Activated naive CD4-positive, alpha-beta T cell treated with anti-CD3 and anti-CD28 coated beads, Interleukin-2, amount 50 U/mL, for 24 hours (primary cell): ENCODE data around the gene TYMS.

Experiments used
- H3K27ac Mint-ChIP-seq: one replicate; pipeline ENCODE4 v1.8.0; 2021; ENCODE audit warnings: mild to moderate bottlenecking, mixed read lengths
- H3K27me3 Mint-ChIP-seq: one replicate; pipeline ENCODE4 v1.8.0; 2021; ENCODE audit warnings: mixed read lengths
- H3K36me3 Mint-ChIP-seq: one replicate; pipeline ENCODE4 v1.8.0; 2021; ENCODE audit warnings: mixed read lengths
- H3K4me1 Mint-ChIP-seq: one replicate; pipeline ENCODE4 v1.8.0; 2021; ENCODE audit warnings: mixed read lengths
- H3K4me3 Mint-ChIP-seq: one replicate; pipeline ENCODE4 v1.8.0; 2021; ENCODE audit warnings: mild to moderate bottlenecking, mixed read lengths
- H3K9me3 Mint-ChIP-seq: one replicate; pipeline ENCODE4 v1.8.0; 2021; ENCODE audit warnings: mixed read lengths

TYMS gene

GRCh38 chr18:629269-630150, 27.9 kb upstream of the TYMS start:
- no peaks in the 10 kb centered on the region for H3K27me3 Mint-ChIP-seq
- no peaks in the 10 kb centered on the region for H3K36me3 Mint-ChIP-seq
- no peaks in the 10 kb centered on the region for H3K4me1 Mint-ChIP-seq
- H3K27ac Mint-ChIP-seq: no peak overlapping the region
- no peaks in the 10 kb centered on the region for H3K9me3 Mint-ChIP-seq
- no peak overlapping the region for H3K4me3 Mint-ChIP-seq

DNA sequence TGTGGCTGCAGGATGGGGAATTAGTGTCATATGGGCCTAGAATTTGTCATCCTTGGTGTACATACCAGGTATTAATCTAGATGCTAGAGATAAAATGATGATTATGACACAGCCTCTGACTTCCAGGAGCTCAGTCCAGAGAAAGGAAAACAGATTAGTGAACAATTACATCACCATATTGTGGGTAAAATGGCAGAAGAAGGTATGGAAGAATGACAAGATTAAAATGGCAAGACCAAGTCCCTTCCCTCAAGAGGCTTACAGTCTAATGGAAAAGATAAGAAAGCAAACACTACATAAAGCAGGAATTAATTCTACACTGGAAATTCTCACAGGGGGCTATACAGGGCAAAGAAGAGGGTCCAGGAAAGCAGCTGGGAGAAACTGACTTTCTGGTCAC, 25.9 kb upstream of the TYMS start:
- Mint-ChIP-seq H3K27ac (no peak overlapping the region), H3K27me3 (no peaks in the 10 kb centered on the region), H3K4me3 (no peak overlapping the region), H3K9me3 (no peaks in the 10 kb centered on the region), H3K4me1 (no peaks in the 10 kb centered on the region), H3K36me3 (no peaks in the 10 kb centered on the region)

GRCh38 chr18:634551-635045, 22.9 kb upstream of the TYMS start:
- no peaks in the 10 kb centered on the region for H3K36me3 Mint-ChIP-seq
- H3K4me1 Mint-ChIP-seq: no peaks in the 10 kb centered on the region
- no peak overlapping the region for H3K27ac Mint-ChIP-seq
- H3K9me3 Mint-ChIP-seq: no peaks in the 10 kb centered on the region
- H3K27me3 Mint-ChIP-seq: no peaks in the 10 kb centered on the region
- H3K4me3 Mint-ChIP-seq: no peak overlapping the region

DNA sequence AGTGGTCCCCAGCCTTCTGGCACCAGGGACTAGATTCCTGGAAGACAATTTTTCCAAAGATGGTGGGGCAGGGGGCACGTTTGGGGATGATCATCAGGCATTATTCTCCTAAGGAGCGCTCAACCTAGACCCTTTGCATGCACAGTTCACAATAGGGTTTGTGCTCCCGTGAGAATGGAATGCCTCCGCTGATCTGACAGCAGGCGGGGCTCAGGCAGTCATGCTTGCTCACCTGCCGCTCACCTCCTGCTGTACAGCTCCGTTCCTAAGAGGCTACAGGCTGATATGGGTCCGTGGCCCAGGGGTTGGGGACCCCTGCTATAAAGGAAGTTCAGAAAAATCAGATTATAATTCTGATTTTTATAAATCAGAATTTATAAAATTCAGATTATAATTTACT, 22.3 kb upstream of the TYMS start:
- no peak overlapping the region for H3K4me3 Mint-ChIP-seq
- H3K4me1 Mint-ChIP-seq: no peaks in the 10 kb centered on the region
- H3K9me3 Mint-ChIP-seq: no peaks in the 10 kb centered on the region
- H3K27ac Mint-ChIP-seq: no peak overlapping the region
- no peaks in the 10 kb centered on the region for H3K36me3 Mint-ChIP-seq
- no peaks in the 10 kb centered on the region for H3K27me3 Mint-ChIP-seq

- H3K27me3 Mint-ChIP-seq: no peaks in the 10 kb centered on the region
- H3K36me3 Mint-ChIP-seq: no peaks in the 10 kb centered on the region
- no peak overlapping the region for H3K4me3 Mint-ChIP-seq
- no peaks in the 10 kb centered on the region for H3K9me3 Mint-ChIP-seq
- H3K27ac Mint-ChIP-seq: no peak overlapping the region
- H3K4me1 Mint-ChIP-seq: no peaks in the 10 kb centered on the region
Measured at GRCh38 chr18:641224-641623, 16.2 kb upstream of the TYMS start.

DNA sequence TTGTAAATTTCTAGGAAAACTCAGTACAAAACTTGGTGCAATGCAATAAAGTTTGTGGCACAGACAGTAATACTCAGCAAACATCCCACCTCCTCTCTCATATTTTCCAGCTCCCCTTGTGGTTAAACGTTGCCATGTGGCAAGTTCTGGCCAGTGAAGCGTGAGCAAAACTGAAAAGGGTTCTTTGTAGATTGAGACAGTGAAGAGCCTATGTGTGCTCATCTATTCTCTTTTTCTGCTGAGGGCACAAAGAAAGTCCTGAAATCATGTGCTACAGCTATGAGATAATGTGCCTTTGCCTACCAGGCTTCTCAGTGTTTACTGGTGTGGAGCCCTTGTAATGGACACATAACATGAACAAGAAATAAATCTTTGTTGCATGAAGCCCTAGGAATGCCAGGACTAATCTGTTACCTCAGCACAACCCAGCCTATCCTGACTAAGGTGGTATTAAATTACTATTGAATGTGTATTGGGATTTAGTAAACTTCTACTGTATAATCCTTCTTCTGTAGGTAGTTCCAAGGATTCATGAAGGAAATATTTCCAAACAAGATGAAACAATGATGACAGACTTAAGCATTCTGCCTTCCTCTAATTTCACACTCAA, 13.0 kb upstream of the TYMS start:
- Mint-ChIP-seq H3K36me3 (no peaks in the 10 kb centered on the region), H3K27me3 (no peaks in the 10 kb centered on the region), H3K4me3 (no peak overlapping the region), H3K4me1 (no peaks in the 10 kb centered on the region), H3K9me3 (no peaks in the 10 kb centered on the region), H3K27ac (no peak overlapping the region)

DNA sequence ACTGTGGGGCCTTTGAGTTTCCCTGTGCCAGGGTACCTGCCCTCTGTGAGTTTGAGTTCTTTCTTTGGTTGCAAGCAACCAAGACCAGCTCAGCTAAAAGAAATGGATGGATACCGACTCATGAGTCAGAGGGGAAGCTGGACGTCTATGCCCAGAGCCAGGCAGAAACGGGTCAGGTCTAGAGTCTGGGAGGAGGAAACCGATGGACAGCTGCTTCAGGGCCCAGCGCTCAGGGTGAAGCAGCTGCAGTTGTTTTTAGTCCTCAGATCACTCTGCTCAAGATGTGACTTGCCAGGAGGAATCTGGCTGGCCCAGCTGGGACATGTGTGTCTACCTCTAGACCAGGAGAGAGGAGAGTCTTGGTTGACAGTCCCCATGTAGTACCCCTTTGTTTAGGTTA, 10.1 kb upstream of the TYMS start:
- Mint-ChIP-seq H3K27me3 (no peaks in the 10 kb centered on the region), H3K27ac (no peak overlapping the region), H3K4me1 (peaks cover 7% of the 10 kb centered on the region), H3K9me3 (no peaks in the 10 kb centered on the region), H3K4me3 (no peak overlapping the region), H3K36me3 (no peaks in the 10 kb centered on the region)

GRCh38 chr18:649341-649740, 8.1 kb upstream of the TYMS start:
- no peak overlapping the region for H3K27ac Mint-ChIP-seq
- H3K4me1 Mint-ChIP-seq: peaks cover 7% of the 10 kb centered on the region
- H3K27me3 Mint-ChIP-seq: no peaks in the 10 kb centered on the region
- H3K4me3 Mint-ChIP-seq: no peak overlapping the region
- no peaks in the 10 kb centered on the region for H3K36me3 Mint-ChIP-seq
- no peaks in the 10 kb centered on the region for H3K9me3 Mint-ChIP-seq

DNA sequence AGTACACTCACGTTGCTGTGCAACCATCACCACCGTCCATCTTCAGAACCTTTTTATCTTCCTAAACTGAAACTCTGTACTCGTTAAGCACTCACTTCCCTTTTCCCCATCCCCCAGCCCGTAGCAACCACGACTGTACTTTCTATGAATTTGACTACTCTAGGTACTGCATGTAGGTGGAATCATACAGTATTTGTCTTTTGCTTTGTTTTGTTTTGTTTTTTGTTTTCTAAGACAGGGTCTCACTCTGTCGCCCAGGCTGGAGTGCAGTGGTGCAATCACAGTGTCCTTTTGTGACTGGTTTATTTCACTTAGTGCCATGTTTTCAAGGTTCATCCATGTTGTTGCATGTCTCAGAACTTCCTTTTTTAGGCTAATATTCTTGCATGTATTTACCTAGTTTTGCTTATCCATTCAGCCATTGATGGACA, 7.0 kb upstream of the TYMS start:
- Mint-ChIP-seq H3K27ac (no peak overlapping the region), H3K9me3 (no peaks in the 10 kb centered on the region), H3K36me3 (no peaks in the 10 kb centered on the region), H3K4me1 (peaks cover 7% of the 10 kb centered on the region), H3K4me3 (peak overlapping the region; percentile 9), H3K27me3 (peaks cover 2% of the 10 kb centered on the region)

GRCh38 chr18:652131-652530, 5.3 kb upstream of the TYMS start:
- Mint-ChIP-seq H3K9me3 (no peaks in the 10 kb centered on the region), H3K27me3 (peaks cover 8% of the 10 kb centered on the region), H3K4me3 (no peak overlapping the region), H3K36me3 (no peaks in the 10 kb centered on the region), H3K27ac (no peak overlapping the region), H3K4me1 (peaks cover 7% of the 10 kb centered on the region)

- Mint-ChIP-seq H3K4me1 (peaks cover 7% of the 10 kb centered on the region), H3K36me3 (no peaks in the 10 kb centered on the region), H3K27ac (no peak overlapping the region), H3K4me3 (no peak overlapping the region), H3K27me3 (peaks cover 8% of the 10 kb centered on the region), H3K9me3 (no peaks in the 10 kb centered on the region)
Measured at GRCh38 chr18:653512-653911, 3.9 kb upstream of the TYMS start.

- H3K27me3 Mint-ChIP-seq: peaks cover 12% of the 10 kb centered on the region
- H3K27ac Mint-ChIP-seq: no peak overlapping the region
- no peak overlapping the region for H3K4me3 Mint-ChIP-seq
Measured at GRCh38 chr18:654601-655000, 2.9 kb upstream of the TYMS start.

GRCh38 chr18:655445-655844, 2.0 kb upstream of the TYMS start:
- H3K36me3 Mint-ChIP-seq: no peaks in the 10 kb centered on the region
- H3K4me1 Mint-ChIP-seq: peaks cover 12% of the 10 kb centered on the region
- no peak overlapping the region for H3K27ac Mint-ChIP-seq
- no peak overlapping the region for H3K4me3 Mint-ChIP-seq
- peaks cover 16% of the 10 kb centered on the region for H3K27me3 Mint-ChIP-seq
- no peaks in the 10 kb centered on the region for H3K9me3 Mint-ChIP-seq

More at GRCh38 chr18:654601-655000, 2.9 kb upstream of the TYMS start:
- peaks cover 14% of the 10 kb centered on the region for H3K4me1 Mint-ChIP-seq
- no peaks in the 10 kb centered on the region for H3K9me3 Mint-ChIP-seq
- H3K36me3 Mint-ChIP-seq: no peaks in the 10 kb centered on the region

DNA sequence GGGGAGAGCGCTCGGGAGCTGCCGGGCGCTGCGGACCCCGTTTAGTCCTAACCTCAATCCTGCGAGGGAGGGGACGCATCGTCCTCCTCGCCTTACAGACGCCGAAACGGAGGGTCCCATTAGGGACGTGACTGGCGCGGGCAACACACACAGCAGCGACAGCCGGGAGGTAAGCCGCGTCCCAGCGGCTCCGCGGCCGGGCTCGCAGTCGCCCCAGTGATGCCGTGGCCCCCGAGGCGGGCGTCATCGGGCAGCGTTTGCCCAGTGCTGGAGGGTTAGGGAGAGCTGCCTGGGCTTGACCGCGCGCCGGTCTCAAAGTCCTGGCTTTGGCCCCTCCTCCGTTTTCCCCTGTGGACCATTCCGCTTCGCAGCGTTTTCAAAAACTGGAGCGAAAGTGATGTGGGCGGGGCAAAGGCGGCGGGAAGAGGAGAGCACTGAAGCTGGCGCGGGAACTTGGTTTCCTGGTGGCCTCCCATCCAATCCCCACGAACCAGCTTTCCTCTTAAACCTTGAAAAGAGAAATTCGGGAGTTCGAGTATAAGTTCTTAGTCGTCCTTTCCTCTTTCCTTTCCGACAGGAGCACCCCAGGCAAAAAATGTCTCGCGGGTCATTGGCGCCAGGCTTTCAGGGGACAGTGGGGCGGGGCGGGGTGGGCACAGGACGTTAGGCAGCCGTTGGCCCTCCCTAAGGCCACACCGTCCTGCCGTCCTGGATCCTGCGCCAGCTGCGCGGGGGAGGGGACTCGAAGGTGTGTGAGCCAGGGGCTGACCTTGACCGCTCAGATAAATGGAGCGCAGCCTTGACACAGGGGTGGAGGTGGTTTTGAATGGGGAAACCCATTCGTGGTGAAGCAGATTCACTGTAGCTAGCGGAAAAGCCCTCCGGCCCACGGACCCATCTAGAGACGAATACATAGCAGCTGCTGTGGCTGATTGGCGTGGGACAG, 821 bp downstream of the TYMS start:
- peak overlapping the region; percentile 88 for H3K4me3 Mint-ChIP-seq
- H3K36me3 Mint-ChIP-seq: peaks cover 3% of the 10 kb centered on the region
- H3K27me3 Mint-ChIP-seq: peaks cover 16% of the 10 kb centered on the region
- H3K9me3 Mint-ChIP-seq: no peaks in the 10 kb centered on the region
- peak overlapping the region; percentile 4 for H3K27ac Mint-ChIP-seq
- H3K4me1 Mint-ChIP-seq: peaks cover 7% of the 10 kb centered on the region

- Mint-ChIP-seq H3K27me3 (peaks cover 16% of the 10 kb centered on the region), H3K27ac (peak overlapping the region; percentile 4), H3K36me3 (peaks cover 3% of the 10 kb centered on the region), H3K4me3 (peak overlapping the region; percentile 88), H3K4me1 (peaks cover 7% of the 10 kb centered on the region), H3K9me3 (no peaks in the 10 kb centered on the region)
Measured at GRCh38 chr18:658947-659533, 1.6 kb downstream of the TYMS start.
